ENCODE results near the gene GPR132. TPM values are rescaled to one million over a fixed set of nuclear protein-coding genes. Genes with fewer than 3 reads are reported as not detected.

The GPR132 gene
- total and polyA plus RNA-seq, 9 of the 15 experiments (the other 6 are each of a cell fraction or from before 2014, with no cell fraction given) = 0.01 to 1.1 (median 0.25) TPM; not detected in 1

- no peaks in the 10 kb centered on the region for H4K20me1 ChIP-seq (replicated peaks; ENCODE audit: control insufficient read depth, insufficient read depth, low read length)
- TF ChIP-seq ZNF639 (CRISPR knock-in tag; conservative IDR thresholded peaks at IDR 0.05 in 1 of 2, IDR thresholded peaks at IDR 0.05 in 1 of 2) = no peak
- TF ChIP-seq, protein P1, sequence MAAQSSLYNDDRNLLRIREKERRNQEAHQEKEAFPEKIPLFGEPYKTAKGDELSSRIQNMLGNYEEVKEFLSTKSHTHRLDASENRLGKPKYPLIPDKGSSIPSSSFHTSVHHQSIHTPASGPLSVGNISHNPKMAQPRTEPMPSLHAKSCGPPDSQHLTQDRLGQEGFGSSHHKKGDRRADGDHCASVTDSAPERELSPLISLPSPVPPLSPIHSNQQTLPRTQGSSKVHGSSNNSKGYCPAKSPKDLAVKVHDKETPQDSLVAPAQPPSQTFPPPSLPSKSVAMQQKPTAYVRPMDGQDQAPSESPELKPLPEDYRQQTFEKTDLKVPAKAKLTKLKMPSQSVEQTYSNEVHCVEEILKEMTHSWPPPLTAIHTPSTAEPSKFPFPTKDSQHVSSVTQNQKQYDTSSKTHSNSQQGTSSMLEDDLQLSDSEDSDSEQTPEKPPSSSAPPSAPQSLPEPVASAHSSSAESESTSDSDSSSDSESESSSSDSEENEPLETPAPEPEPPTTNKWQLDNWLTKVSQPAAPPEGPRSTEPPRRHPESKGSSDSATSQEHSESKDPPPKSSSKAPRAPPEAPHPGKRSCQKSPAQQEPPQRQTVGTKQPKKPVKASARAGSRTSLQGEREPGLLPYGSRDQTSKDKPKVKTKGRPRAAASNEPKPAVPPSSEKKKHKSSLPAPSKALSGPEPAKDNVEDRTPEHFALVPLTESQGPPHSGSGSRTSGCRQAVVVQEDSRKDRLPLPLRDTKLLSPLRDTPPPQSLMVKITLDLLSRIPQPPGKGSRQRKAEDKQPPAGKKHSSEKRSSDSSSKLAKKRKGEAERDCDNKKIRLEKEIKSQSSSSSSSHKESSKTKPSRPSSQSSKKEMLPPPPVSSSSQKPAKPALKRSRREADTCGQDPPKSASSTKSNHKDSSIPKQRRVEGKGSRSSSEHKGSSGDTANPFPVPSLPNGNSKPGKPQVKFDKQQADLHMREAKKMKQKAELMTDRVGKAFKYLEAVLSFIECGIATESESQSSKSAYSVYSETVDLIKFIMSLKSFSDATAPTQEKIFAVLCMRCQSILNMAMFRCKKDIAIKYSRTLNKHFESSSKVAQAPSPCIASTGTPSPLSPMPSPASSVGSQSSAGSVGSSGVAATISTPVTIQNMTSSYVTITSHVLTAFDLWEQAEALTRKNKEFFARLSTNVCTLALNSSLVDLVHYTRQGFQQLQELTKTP (IDR thresholded peaks at IDR 0.05; ENCODE audit: low read depth in 1 of 2, partially characterized antibody in 2 of 2) = no peak
- TF ChIP-seq NCOA4 (IDR thresholded peaks at IDR 0.05; ENCODE audit: partially characterized antibody) = no peak
- TF ChIP-seq HLTF (IDR thresholded peaks at IDR 0.05) = no peak
- TF ChIP-seq SRSF1 (IDR thresholded peaks at IDR 0.05; ENCODE audit: low read depth, low read length) = no peak
- no peak for TF ChIP-seq KAT7 (CRISPR knock-in tag; IDR thresholded peaks at IDR 0.05; ENCODE audit: borderline replicate concordance)
- TF ChIP-seq TCFL5 (CRISPR knock-in tag; conservative IDR thresholded peaks at IDR 0.05) = no peak
- no peak for TF ChIP-seq PHB (CRISPR knock-in tag; IDR thresholded peaks at IDR 0.05)
- no peak for TF ChIP-seq CC2D1A (IDR thresholded peaks at IDR 0.05)
- no peak for TF ChIP-seq ZFP36 (IDR thresholded peaks at IDR 0.05; ENCODE audit: low read depth, low read length, partially characterized antibody)
- no peaks in the 10 kb centered on the region for H3K79me2 ChIP-seq (ENCODE audit: control insufficient read depth, insufficient read depth, low read length)
- H3K27ac ChIP-seq (ENCODE audit: extremely low read depth, low read depth, low read length) = no peak overlapping the region
- no peak overlapping the region for H3K9ac ChIP-seq (ENCODE audit: insufficient read depth in 1 of 2, low read depth in 2 of 2, low read length in 2 of 2)
- H3K9me3 ChIP-seq (replicated peaks; ENCODE audit: control insufficient read depth, insufficient read depth, low read depth, low read length) = peaks cover 4% of the 10 kb centered on the region; the same call in 1 of the 2 replicates
- 3% methylated on average over 7 of the region's 7 CpGs for WGBS (ENCODE audit: insufficient coverage, low coverage, missing lambda C conversion rate)
- ChIA-PET POLR2A (interaction anchor here (0.6 kb wide), 1 partner anchor 10 kb away, joined by 3 read pairs; no protein-coding TSS in a partner anchor), CTCF (ENCODE audit: low intra/inter-chr PET ratio) (no interaction called here)
- in situ Hi-C loops (cut with MboI) (loop anchor here (10.0 kb wide), 2 partner anchors 187 to 257 kb away; no protein-coding TSS in a partner anchor), intact Hi-C loops (cut with micrococcal nuclease) (no loop called here)
- no peak overlapping the region for H3K4me2 ChIP-seq (ENCODE audit: insufficient read depth, low read length)
- ATAC-seq (no peak), DNase-seq (ENCODE audit: extremely low read depth in 1 of 4, low spot score in 3 of 4) (no peak), FAIRE-seq (no peak)
- H3K27me3 ChIP-seq (ENCODE audit: control insufficient read depth in 2 of 2, insufficient read depth in 2 of 2, low read length in 2 of 2) = peaks cover 21 to 46% of the 10 kb centered on the region in 2 experiments; a peak in 4 of 5 replicates
- no peak overlapping the region for H3K4me3 ChIP-seq
- no peaks in the 10 kb centered on the region for H3K9me1 ChIP-seq (ENCODE audit: control insufficient read depth, insufficient read depth, low read length)
- H3K36me3 ChIP-seq (ENCODE audit: control insufficient read depth, insufficient read depth, low read length) = no peaks in the 10 kb centered on the region
- no peak overlapping the region for H2AFZ ChIP-seq (ENCODE audit: low read depth, low read length)
- peaks cover 0 to 22% of the 10 kb centered on the region in 2 experiments; a peak in 2 of 5 replicates for H3K4me1 ChIP-seq (replicated peaks in 1 of 2; ENCODE audit: control insufficient read depth in 2 of 2, insufficient read depth in 2 of 2, low read length in 2 of 2)
- BruUV-seq (replicated peaks) = no TSS peak
These were observed 32.5 kb upstream of the GPR132 start for GRCh38 chr14:105097794-105098127.

All from K562 (cell line).